Stomach (tissue), 9 donors: ENCODE measurements around the gene DZANK1. TPM values are rescaled to one million over a fixed set of nuclear protein-coding genes. Genes with fewer than 3 reads are reported as not detected.
A peak's percentile ranks its signal among the peaks of the same experiment; 100 is the strongest.
"Not testable (repeated sequence)": the region's sequence is repeated elsewhere in the genome, so short reads cannot be mapped to it uniquely, and the experiment has no call there.

Experiments
- DNase-seq, 2 donors: peaks; one replicate each; pipeline versions ENCODE4 v3.0.0 to v3.0.0-alpha.2; 2013 to 2019
- H3K27ac ChIP-seq, 5 donors: fragments of 200-600 bp in 4 of 5; sonication (generic) in 4 of 5; one replicate each; pipeline ENCODE4 v1.5.1; 2013 to 2019; ENCODE audit warnings: mild to moderate bottlenecking in 1 of 5, moderate library complexity in 1 of 5
- H3K27me3 ChIP-seq, 3 donors: fragments of 200-600 bp; sonication (generic); one replicate each; pipeline ENCODE4 v1.5.1; 2017 to 2019; ENCODE audit warnings: mixed run types in 1 of 3
- H3K36me3 ChIP-seq, 4 donors: fragments of 200-600 bp; sonication (generic); 1 replicate in 3 of 4; 2 replicates in 1 of 4; pipeline ENCODE4 v1.5.1; 2016 to 2019
- H3K4me1 ChIP-seq, 4 donors: fragments of 200-600 bp; sonication (generic); one replicate each; pipeline ENCODE4 v1.5.1; 2016 to 2019
- H3K4me3 ChIP-seq, 4 donors: fragments of 200-600 bp; sonication (generic) in 3 of 4; one replicate each; pipeline ENCODE4 v1.5.1; 2016 to 2019; ENCODE audit warnings: mild to moderate bottlenecking in 1 of 4
- H3K9me3 ChIP-seq, 4 donors: fragments of 200-600 bp; sonication (generic); one replicate each; pipeline ENCODE4 v1.5.1; 2016 to 2019
- CTCF ChIP-seq, 7 experiments: fragments of 450-650 bp in 4 of 7; fragments of 200-600 bp in 3 of 7; sonication (generic) in 3 of 7; IDR thresholded peaks; one replicate each; pipeline ENCODE4 v1.5.1; 2016 to 2019; ENCODE audit warnings: antibody characterized with exemption in 7 of 7, control low read depth in 2 of 7, mild to moderate bottlenecking in 1 of 7
- EP300 ChIP-seq: sonication (generic); formaldehyde crosslinking; IDR thresholded peaks from one replicate; pipeline ENCODE4 v1.6.1; 2017; ENCODE audit warnings: antibody characterized with exemption
- POLR2A ChIP-seq, 4 donors: fragments of 450-650 bp; IDR thresholded peaks; one replicate each; pipeline ENCODE4 v1.6.1; 2016; ENCODE audit warnings: antibody characterized with exemption in 4 of 4, control low read depth in 2 of 4, mild to moderate bottlenecking in 1 of 4, moderate library complexity in 1 of 4
- POLR2AphosphoS5 ChIP-seq, 3 donors: sonication (generic); formaldehyde crosslinking; IDR thresholded peaks; one replicate each; pipeline ENCODE4 v1.6.1; 2016; ENCODE audit warnings: antibody characterized with exemption in 3 of 3
- WGBS, 5 donors: extraction: QIAGEN DNeasy Blood & Tissue Kit in 3 of 5; methylation state at CpG; one replicate each; pipeline versions ENCODE4 v1.1.5 to v1.1.7; 2013 to 2018; 5-methylcytosine and 5-hydroxymethylcytosine counted together
- intact Hi-C: fragments of 100-400 bp; cut with DNase I; formaldehyde crosslinking; loops from one replicate; pipeline ENCODE4 v1.15.1; 2023; ENCODE audit warnings: low total_unique reads
- polyA plus RNA-seq, 3 donors: library from polyadenylated mRNA; stranded (reverse); fragments of 200-250 nt; gene quantifications; one replicate each; pipeline ENCODE4 v1.2.3, GENCODE V29; 2013
- small RNA-seq, 4 donors: library from RNA; depleted of rRNA; stranded (forward); fragments of <200 nt; gene quantifications; one replicate each; pipeline ENCODE3, GENCODE V24; 2016
- total RNA-seq, 5 donors: library from RNA; depleted of rRNA; stranded (reverse); fragments of >200 nt; gene quantifications; one replicate each; pipeline versions ENCODE4 v1.1.0 to v1.2.3, GENCODE V29; 2014 to 2016
- donor health status: healthy with polysubstance abuse.
- donor health status: Bipolar disorder and iron deficiency.
- donor health status: healthy.

DZANK1 gene
- total and polyA plus RNA-seq, 8 donors, result 0.61 to 24.6 (median 2.2) TPM; not detected in 1

DNA sequence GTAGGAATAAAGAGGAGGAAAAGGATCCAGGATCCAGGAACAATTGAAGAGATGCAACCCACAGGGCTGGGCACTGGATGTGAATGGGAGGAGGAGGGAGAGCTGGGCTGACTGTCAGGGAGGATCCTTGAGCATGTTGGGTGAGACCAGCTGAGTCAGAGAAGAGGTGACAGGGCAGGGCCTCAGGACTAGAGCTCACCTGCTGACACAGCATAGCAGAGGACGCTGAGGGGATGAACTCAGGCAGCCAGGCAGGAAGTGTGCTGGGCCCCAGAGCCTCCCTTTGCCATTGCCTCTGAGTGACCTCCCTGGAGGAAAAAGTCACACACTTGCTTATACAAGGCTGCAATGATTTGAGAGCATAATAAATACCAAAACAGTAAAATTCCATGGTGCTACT is 106.2 kb downstream of the DZANK1 start:
- no peaks in the 10 kb centered on the region for H3K4me1 ChIP-seq
- H3K4me3 ChIP-seq, result no peak overlapping the region
- no peak overlapping the region for H3K27ac ChIP-seq
- WGBS, 5 donors, result 33 to 43% (median 36%) methylated on average over 1 of the region's 1 CpG
- no peaks in the 10 kb centered on the region for H3K9me3 ChIP-seq
- H3K27me3 ChIP-seq, result no peaks in the 10 kb centered on the region
- TF ChIP-seq POLR2AphosphoS5 (IDR thresholded peaks at IDR 0.05) (no peak), EP300 (no peak), POLR2A (IDR thresholded peaks at IDR 0.05) (no peak), CTCF (IDR thresholded peaks at IDR 0.05) (no peak)
- no peaks in the 10 kb centered on the region for H3K36me3 ChIP-seq
- DNase-seq, result peak in 1 of 2 donors; percentile 21
- intact Hi-C loops, result no loop called here

- no peak for DNase-seq
- intact Hi-C loops, result no loop called here
- Histone ChIP-seq H3K4me1 (no peaks in the 10 kb centered on the region), H3K9me3 (peaks cover 0 to 2% (median 0%) of the 10 kb centered on the region in 4 donors), H3K4me3 (no peak overlapping the region), H3K27me3 (no peaks in the 10 kb centered on the region), H3K27ac (no peak overlapping the region), H3K36me3 (no peaks in the 10 kb centered on the region)
- TF ChIP-seq CTCF (IDR thresholded peaks at IDR 0.05), result no peak
- no peak for TF ChIP-seq POLR2AphosphoS5 (IDR thresholded peaks at IDR 0.05)
- no peak for TF ChIP-seq EP300
- TF ChIP-seq POLR2A (IDR thresholded peaks at IDR 0.05), result no peak
- 88 to 100% (median 98%) methylated on average over 1 of the region's 1 CpG for WGBS, 5 donors
Measured at GRCh38 chr20:18359854-18360253, 107.0 kb downstream of the DZANK1 start.

DNA sequence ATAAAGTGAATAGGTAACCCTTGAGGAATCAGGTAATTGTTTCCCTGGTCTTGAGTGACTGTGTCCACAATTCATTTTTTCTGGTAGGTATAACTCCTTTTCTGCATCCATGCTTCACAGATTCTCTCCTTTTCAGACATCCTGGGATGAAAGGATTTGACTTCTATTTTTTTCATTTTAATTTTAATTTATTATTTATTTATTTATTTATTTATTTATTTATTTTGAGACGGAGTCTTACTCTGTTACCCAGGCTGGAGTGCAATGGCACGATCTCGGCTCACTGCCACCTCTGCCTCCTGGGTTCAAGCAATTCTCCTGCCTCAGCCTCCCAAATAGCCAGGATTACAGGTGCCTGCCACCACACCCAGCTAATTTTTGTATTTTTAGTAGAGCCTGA is 117.1 kb downstream of the DZANK1 start:
- H3K9me3 ChIP-seq, H3K4me3 ChIP-seq, H3K36me3 ChIP-seq, H3K27me3 ChIP-seq, H3K4me1 ChIP-seq, DNase-seq, H3K27ac ChIP-seq, intact Hi-C loops: not testable (repeated sequence)
- WGBS, 5 donors, result 57 to 65% (median 61%) methylated on average over 3 of the region's 3 CpGs

Small RNA genes lying within 50 kb of the gene (small RNA-seq; reads per million reads assigned to genes)
- gene MIR3192 (0 reads per million in 4 donors), gene RNA5SP476 (0 to 0.10 (median 0) reads per million in 4 donors)

Other genes starting within 250 kb of the DZANK1 start
- 10 to 100 TPM in 3 of 5 donors, 1 to 10 TPM in 2; 3.5 to 48.2 (median 19.1) TPM for gene ZNF133, start 178.5 kb downstream of the DZANK1 start, total RNA-seq
- 10 to 100 TPM in 1 of 3 donors, 1 to 10 TPM in 2; 7.9 to 18.2 (median 9.6) TPM for gene ZNF133, start 178.5 kb downstream of the DZANK1 start, polyA plus RNA-seq
- 10 to 100 TPM in 2 of 5 donors, 1 to 10 TPM in 2, not detected in 1; 5.4 to 24.3 (median 13.0) TPM for gene POLR3F, start 360 bp upstream of the DZANK1 start, total RNA-seq
- gene POLR3F, start 360 bp upstream of the DZANK1 start, polyA plus RNA-seq, result 10 to 100 TPM in 1 of 3 donors, 1 to 10 TPM in 2; 6.9 to 12.8 (median 7.3) TPM
- gene RBBP9, start 30.2 kb upstream of the DZANK1 start, total RNA-seq, result 10 to 100 TPM in 2 of 5 donors, 1 to 10 TPM in 2, under 1 TPM in 1; 0.58 to 20.7 (median 4.9) TPM
- 1 to 10 TPM; 4.7 to 7.5 (median 5.2) TPM for gene RBBP9, start 30.2 kb upstream of the DZANK1 start, polyA plus RNA-seq
- 10 to 100 TPM in 4 of 5 donors, 1 to 10 TPM in 1; 5.3 to 74.9 (median 26.8) TPM for gene SEC23B, start 40.9 kb upstream of the DZANK1 start, total RNA-seq
- 10 to 100 TPM in 2 of 3 donors, 1 to 10 TPM in 1; 9.5 to 29.0 (median 26.1) TPM for gene SEC23B, start 40.9 kb upstream of the DZANK1 start, polyA plus RNA-seq
- gene SMIM26, start 100.4 kb upstream of the DZANK1 start, total RNA-seq, result 100 to 1,000 TPM in 4 of 5 donors, 10 to 100 TPM in 1; 29.2 to 139 (median 114) TPM
- 100 to 1,000 TPM; 176 to 187 (median 178) TPM for gene SMIM26, start 100.4 kb upstream of the DZANK1 start, polyA plus RNA-seq
- gene DTD1, start 121.0 kb upstream of the DZANK1 start, total RNA-seq, result 10 to 100 TPM in 3 of 5 donors, 1 to 10 TPM in 1, not detected in 1; 4.5 to 23.3 (median 13.8) TPM
- 10 to 100 TPM; 15.7 to 30.4 (median 23.0) TPM for gene DTD1, start 121.0 kb upstream of the DZANK1 start, polyA plus RNA-seq